ENCODE results near the gene ASTN2.
"Not testable (repeated sequence)": the region's sequence is repeated elsewhere in the genome, so short reads cannot be mapped to it uniquely, and the experiment has no call there.

Gene ASTN2

DNA sequence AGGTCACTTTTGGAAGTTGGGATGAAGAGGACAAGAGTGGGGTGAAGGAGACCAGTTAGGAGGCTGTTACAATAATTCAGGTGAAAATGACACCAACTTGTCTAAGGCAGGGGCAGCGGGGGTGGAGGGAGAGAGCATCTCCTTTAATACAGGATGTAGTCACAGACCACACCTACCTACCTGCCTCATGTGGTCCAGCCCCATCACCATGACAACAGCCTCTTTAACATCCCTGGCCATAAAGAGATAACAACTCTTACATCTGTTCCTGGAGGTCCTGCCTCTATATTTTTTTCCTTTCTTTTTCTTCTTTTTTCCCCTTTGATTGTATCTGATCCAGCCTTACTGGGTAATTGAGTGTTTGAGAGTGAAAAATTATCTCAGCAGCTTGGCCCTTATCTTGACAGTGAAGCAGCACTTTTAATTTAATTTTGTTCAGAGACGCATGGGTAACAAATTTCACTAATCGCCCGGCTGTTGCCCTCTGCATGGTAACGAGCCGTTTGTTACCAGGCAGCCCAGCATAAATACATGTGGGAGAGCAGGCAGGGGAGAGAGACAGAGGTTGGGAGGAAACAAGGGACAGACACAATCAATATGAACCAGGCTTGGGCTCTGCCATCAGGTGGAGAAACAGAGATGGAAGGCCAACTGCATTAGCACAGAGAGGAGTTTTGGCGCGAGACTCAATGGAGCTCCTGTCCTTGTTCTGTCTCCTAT is 338.1 kb downstream of the ASTN2 start:
- DNase-seq (ENCODE audit: low read depth in 2 of 2), result no peak

DNA sequence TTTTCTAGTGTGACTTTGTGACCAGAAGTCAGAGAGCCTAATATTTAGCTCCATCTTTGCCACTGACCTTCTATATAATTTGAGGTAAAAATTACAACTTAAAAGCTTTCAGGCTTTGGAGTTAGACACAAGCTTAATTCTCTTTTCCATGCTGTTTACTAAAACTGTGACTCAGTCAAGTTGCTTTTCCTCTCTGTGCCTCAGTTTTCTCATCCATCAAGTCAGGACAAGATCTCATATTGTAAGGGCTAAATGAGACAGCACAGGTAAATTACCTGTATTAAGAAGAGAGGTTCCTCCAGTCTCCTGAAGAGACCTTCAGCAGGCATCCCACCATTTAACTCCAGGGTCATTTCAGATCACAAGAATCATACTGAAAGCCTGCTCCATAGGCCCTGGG is 339.2 kb downstream of the ASTN2 start:
- DNase-seq (ENCODE audit: low read depth in 2 of 2), result no peak

DNA sequence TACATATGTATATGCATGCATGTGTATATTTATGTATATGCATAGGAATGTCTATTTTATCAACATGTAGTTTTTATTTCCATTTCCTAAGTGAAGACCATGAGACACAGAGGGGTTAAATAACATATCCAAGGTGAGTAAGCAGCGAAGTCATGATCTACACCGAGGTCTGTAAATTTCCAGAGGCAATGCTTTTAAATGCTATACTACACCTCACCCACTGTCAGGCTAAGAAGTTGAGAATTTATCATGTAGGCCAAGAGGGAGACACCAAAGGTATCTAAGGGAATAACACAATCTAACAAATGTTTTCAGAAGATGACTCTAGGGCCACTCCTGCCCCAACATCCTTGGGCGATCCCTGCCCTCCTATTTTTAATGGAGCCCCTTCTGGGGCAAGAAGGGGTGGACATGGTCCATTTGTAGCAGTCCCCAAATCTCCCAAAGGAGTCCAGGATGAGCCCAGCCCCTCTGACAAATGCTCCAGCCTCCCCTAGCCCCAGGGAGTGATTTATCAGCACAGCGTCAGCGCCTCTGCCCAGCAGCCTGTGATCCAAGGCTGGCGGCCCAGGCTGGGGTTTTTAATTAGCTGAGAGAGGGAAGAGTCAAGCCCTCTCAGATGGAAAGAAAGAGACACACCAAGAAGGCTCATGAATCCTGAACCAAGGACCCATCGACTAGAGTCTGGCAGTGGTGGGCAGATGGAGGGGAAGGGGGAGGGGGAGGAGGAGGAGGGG is 339.9 kb downstream of the ASTN2 start:
- no peak for DNase-seq (ENCODE audit: low read depth in 2 of 2)

DNA sequence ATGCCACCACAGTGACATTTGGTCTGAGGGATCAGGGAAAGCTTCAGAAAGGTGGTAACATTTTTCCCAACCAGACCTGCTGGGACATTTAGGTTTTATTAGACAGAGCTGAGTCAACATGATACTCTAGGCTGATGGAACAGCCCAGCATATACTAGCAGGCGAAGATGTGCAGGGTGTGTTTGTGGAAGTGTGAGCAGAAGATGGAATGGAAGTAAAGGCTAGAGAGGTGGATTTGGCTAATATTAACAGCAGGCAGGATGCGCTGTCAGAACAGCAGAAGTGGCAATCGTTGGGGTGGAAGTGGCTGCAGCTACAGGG is 340.6 kb downstream of the ASTN2 start:
- DNase-seq (ENCODE audit: low read depth in 2 of 2), result no peak

DNA sequence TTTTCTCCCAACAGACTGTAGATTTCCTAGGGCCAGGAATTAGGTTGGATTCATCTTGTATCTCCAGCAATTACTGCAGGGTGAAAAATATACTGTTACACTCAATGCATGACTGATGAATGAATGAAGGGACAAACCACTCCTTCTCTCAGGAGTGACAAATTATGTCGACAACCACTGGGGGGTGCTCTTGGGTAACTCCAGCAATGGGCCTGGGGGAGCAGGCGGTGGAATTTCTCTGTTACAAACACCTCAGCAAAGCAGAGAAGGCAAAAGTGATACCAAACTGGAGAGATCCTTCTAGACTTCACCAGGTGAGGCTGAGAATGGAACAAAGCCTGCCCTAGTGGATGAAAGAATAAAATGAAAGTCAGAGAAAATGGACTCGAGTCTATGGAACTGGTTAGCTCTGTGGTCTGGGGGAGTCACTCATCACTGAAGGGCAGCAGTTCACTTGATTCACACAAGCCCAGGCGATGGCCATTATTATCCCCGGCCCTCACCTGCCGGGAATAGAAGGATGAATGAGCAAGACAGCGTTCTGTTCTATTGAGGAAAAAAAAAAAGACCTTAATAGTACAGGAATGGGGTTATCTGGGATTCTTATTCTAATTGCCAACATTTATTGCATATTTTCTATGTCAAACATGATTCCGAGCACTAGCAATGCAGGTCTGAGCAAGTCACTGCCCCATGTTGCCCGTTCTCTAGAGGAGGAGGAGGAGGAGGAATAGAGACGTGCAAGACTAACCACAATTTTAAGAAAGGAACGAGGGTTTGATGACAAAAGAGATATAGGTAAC is 341.1 kb downstream of the ASTN2 start:
- DNase-seq (ENCODE audit: low read depth in 2 of 2), result no peak

DNA sequence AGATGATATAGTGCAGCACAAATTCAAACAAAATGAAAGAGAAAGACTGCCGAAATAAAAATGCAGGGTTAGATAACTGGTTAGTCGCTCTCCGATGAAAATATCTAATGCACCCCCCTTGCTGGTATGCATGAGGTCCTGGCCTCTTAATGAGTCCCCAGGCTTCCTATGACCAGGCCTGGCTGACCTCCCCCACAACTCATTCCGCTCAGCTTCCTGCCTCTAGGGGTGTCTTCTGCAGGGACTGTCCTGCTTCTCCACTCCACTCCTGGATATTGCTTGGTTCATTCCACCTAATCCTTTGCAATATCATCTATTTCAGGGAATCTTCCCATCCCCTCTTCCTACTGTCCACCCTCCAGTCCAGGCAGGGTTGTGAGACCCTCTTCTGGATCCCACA is 341.8 kb downstream of the ASTN2 start:
- DNase-seq (ENCODE audit: low read depth in 2 of 2), result no peak

DNA sequence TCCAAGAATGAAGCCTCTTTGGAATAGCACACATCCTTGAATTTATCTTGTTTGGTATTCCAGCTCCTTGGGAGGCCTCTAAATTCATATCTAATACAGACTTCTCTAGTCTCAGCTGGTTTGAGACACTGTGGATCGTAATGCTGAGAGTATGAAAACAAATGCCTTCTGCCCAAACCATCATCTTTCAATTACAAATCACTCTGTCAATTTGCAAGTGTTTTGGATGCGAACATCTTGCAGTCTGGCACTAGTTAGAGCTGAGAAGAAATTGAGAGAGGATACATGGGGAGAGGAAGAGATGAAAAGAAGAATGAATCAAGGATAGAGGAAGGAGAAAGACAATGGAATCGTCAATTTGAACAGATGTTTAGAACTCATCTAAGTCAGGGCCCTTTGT is 342.6 kb downstream of the ASTN2 start:
- DNase-seq (ENCODE audit: low read depth in 2 of 2), result no peak

DNA sequence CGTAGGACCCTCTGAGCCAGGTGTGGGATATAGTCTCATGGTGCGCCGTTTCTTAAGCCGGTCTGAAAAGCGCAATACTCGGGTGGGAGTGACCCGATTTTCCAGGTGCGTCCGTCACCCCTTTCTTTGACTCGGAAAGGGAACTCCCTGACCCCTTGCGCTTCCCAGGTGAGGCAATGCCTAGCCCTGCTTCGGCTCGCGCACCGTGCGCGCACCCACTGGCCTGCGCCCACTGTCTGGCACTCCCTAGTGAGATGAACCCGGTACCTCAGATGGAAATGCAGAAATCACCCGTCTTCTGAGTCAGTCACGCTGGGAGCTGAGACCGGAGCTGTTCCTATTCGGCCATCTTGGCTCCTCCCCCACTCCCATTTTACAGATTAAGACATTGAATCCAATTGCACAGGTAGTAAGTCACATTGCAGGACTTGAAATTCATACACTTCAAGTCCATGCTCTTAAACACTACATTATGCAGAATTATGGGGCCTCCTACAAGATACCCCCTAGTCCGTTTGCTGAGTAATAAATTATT is 343.1 kb downstream of the ASTN2 start:
- DNase-seq (ENCODE audit: low read depth in 2 of 2), result not testable (repeated sequence)

DNA sequence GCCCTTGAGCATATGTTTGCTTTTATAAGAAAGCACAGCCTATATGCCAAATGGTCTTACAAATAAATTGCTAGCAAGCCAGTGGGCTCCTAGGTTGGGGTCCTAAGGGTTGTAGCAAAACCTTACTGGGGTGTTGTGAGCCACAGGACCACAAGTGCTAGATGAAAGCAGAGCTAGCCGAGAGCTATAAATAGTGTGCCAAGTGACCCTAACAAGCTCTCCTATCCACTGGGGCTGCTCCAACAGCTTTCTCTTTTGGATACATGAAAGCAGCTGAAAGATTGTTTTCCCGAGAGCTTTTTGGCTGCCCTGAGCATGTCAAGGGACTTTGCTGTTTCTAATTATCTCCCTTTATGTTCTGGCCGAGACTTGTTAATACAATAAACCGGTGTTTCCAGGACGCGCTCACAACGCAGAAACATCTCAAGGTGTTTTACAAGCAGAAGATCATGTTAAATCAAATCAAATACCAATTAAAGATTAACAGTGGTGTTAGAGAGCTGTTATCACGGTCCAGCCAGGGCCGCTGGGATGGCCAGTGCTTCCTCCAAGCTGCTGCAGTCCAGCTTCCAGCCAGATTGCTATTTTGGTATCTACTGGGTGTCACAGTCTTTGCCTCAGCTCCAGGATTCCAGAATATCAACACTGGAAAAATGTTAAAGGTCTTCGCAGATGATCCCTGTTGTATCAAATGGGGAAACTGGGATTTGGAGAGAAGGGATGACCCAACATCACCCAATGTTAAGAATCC is 351.0 kb downstream of the ASTN2 start:
- no peak for DNase-seq (ENCODE audit: low read depth in 2 of 2)

DNA sequence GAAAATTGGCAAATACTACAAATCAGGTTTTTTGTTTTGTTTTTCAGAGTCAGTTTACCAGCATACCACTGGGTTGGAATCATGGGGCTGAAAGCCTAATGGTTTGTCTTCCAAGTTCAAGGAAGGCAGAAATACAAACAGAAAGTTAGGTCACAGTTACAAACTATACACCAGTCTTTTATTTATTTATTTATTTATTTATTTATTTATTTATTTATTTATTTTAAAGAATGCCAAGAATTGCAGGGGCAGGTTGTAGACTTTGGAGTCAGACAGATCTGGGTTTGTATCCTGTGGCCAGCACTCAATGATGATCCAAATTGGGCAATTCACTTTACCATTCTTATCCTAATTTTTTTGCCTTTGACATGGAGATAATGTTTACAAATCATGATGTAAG is 353.9 kb downstream of the ASTN2 start:
- no peak for DNase-seq (ENCODE audit: low read depth in 2 of 2)

DNA sequence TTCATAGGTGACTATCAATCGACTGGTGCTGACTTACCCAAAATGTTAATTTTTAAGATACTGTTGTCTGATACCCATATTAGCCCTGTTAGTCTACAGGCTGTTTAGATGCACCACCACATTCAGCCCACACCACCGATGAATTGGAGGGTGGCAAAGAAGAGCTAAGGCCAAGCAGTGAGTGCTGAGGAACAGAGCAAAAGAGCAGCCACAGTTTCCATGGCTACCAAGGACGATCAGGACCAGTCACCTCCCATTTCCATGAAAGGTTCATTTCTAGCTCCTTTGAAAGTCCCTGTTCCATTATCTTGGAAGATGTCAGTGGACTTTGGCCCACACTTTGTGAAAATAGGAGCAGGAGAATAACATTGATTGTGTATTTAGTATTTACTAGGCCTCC is 364.9 kb downstream of the ASTN2 start:
- no peak for DNase-seq (ENCODE audit: low read depth in 2 of 2)

DNA sequence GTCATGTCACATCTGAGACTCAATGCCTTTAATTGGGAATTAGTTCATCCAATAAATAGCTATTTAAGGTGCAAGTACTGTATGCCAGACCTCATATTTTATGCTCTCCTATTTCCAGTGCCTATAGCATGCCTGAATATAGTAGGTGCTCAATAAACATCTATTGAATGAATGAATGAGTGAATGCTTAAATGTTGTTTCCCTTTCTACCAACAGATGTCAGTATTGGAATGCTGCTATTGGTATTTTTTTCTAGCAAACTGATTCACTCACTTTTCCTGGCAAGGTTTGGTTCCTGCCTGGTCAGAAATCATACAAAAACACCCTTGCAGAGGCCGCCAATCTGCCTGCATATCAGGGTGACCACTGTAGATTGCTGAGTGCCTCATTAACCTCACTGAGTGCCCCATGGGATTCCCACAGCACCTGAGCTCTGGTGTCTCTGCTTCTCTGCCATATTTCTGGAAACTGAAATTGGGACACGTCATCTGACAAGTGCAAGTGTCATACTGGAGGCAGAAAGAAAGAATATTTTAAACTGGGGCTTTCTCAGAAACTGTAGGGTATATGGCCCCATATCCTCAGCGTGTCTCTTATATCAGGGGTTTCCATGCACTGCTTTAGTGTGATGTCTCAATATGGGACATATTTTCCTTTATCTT is 368.1 kb downstream of the ASTN2 start:
- no peak for DNase-seq (ENCODE audit: low read depth in 2 of 2)

DNA sequence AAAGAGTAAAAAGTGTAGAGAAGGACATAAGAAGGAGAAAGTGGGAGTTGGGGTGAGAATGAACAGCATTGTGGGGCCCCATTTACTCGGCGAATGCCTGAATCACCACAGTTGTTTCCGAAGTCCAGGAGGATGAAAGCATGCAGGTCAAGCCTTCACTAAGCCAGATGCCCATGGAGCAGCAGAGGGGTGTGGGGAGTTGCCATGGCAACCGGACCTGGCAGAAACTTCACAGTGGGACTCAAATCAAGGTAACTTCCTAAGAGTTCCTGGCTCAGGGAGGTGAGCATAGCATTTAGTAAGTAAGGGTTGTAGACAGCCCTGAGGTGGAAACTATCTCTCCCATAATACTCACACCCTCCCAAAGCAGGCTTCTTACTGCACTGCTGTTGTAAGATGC is 370.6 kb downstream of the ASTN2 start:
- DNase-seq (ENCODE audit: low read depth in 2 of 2), result no peak

DNA sequence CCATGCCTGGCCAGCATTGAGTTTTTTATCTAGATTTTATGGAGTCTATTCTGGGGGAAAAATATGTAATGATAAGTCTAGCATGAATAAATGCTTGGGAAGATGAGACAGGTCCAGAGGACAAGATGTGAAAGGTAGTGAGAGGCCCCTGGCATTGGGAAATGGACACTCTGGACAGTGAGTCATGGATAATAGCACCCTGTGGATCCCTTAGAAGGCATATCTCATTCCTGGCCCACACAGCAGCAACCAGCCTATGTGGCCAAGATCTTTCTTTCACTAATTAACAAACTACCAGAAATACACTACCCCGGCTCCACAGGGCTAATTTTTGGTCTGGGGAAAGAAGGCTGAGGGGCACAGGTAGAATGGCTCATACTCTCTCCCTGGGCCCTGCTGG is 371.7 kb downstream of the ASTN2 start:
- DNase-seq (ENCODE audit: low read depth in 2 of 2), result no peak

DNA sequence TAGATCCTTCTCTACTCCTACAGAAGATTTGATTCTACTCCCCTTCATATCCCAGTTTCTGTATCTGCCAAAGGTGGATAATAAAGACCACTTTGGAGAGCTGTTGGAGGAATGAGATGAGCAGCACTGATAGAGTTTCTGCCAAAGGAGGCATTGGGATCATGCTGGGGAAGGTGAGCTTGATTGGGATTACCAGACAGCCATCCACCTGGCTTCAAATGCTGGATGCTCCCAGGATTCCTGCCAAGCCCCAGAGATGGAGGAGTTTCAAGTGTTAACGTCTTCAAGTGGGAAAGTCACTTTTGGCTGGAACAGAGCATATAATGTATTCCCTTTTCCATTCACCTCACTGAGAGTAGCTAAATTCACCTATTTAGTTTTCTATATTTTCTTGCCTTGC is 379.3 kb downstream of the ASTN2 start:
- no peak for DNase-seq (ENCODE audit: low read depth in 2 of 2)

DNA sequence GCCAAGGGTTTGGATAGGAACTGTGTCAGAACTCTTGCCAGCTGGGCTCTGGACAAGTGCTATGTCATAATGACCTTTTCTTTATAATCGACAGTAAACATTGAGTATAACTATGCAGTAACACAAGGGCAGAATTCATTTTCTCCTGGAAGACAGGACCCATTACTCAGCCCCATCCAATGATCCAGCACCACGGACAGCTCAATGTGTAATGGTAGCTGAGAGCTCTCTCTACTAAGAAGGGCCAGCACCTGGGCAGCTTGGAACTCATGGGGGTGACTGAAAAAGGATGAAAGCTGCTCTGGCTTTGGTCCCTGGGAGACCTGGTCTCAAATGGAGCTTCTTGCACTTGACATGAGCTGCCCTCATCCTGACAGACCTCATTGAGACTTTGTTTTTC is 380.0 kb downstream of the ASTN2 start:
- DNase-seq (ENCODE audit: low read depth in 2 of 2), result no peak

DNA sequence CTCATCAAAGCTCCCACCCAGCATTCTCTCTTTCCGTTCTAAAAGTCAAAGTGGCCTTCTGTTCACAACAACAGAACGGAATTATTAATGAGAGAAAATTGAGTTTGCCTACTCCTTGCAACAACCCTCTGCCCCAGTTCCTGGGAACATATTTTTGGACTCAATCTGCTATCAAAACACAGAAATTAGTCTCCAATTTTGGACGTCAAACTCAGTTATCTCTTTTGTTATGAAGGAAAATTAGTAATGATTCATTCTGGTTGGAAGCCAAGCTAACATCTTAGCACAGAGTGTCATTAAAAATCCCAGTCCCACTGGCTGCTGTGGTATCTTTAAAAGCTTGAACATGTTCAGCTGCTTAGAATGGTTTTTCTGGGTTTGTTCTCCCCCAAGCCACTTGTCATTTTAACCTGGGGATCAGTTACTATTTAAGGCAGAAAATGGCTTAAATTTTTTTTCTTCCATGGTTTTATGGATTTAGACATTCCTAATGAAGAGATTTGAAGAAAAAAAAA is 384.5 kb downstream of the ASTN2 start:
- no peak for DNase-seq (ENCODE audit: low read depth in 2 of 2)

DNA sequence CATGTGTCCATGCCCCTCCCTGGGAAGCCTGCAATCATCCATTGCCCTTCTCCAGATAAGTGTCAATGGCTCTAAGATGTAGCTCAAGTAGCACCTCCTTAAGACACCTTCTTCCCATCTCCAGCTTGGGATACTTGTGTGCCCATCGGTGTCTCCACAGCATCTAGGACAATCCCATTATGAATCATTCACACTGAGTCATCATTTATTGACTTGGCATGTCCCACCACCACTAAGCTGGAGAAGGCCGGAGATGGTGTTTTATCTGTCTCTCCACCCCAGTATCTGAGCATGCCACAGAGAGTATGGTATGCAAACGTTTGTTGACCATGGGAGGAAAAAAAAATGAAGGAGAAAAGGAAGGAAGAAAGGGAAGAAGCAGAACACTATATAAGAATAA is 385.5 kb downstream of the ASTN2 start:
- DNase-seq (ENCODE audit: low read depth in 2 of 2), result no peak

DNA sequence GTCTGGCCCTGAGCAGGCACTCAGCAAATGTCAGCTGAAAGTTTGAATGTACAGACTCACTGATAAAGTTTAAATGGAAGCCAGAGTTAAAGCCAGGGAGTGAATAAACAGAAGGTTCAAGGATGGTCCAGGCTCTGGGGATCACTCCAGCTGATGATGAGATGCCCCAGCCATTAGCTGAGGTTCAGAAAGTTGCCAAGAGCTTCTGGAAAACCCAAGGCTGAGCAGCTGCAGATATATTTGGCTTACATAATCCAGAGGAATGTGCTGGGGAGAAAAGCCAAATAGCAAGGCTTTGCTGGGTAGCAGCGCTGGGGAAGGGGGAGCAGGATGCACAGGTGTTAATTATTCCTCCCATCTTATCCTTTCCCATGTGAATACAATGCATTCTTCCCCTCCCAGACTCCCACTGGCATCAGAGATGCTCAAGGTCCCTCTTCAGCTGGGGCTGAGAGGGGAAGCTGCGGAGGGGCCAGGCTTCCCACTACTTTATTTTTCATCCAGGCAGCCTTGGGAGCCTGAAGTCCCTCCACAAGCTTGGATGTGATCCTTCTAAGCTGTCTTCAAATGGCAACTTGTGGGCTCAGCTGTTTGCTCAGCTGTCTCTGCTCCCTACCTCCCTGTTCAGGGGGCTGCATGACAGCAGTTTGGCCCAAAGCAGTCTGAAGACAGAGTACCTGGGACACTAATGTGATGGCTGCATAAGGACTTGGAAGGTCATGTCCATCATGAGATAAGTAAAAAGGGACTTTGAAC is 386.6 kb downstream of the ASTN2 start:
- DNase-seq (ENCODE audit: low read depth in 2 of 2), result no peak

DNA sequence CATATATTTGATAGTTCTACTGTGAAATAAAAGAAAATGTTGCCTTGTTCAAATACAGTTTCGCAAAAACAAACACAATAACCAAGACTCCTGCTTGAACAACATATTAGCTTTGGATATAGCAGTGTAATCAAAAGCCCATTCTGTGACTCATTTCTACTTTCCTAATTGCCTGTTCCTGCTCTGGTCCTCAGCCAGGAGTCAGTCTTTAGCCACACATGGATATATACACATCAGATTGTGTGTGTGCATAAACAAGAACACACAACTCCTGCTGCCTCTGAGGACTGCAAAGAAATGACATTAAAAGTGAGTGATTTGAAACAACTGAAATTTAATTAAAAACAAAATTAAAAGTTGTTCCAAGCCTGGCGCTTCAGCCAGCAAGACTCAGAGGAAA is 393.0 kb downstream of the ASTN2 start:
- no peak for DNase-seq (ENCODE audit: low read depth in 2 of 2)

Data from stimulated activated CD8-positive, alpha-beta memory T cell treated with anti-CD3 and anti-CD28 coated beads, Interleukin-2, amount 100 ng/mL, for 48 hours (primary cell).